HepG2 (cell line): ENCODE results near the gene COPS6. TPM values are rescaled to one million over a fixed set of nuclear protein-coding genes. Genes with fewer than 3 reads are reported as not detected.
A peak's percentile ranks its signal among the peaks of the same experiment; 100 is the strongest.

Experiments used
- AGO1 ChIP-seq: fragments of 200-400 bp; formaldehyde crosslinking; IDR thresholded peaks from 2 replicates; pipeline ENCODE4 v1.6.1; 2017; ENCODE audit warnings: mild to moderate bottlenecking, low read depth, low read length, moderate library complexity; ENCODE audit not compliant: poor library complexity, severe bottlenecking
- HNRNPLL ChIP-seq: fragments of 200-400 bp; formaldehyde crosslinking; IDR thresholded peaks from 2 replicates; pipeline ENCODE4 v1.6.1; 2017; ENCODE audit warnings: mild to moderate bottlenecking, low read depth, low read length; ENCODE audit not compliant: poor library complexity, severe bottlenecking
- MYNN ChIP-seq: sonication (generic); formaldehyde crosslinking; IDR thresholded peaks from 2 replicates; pipeline ENCODE4 v1.4.0; 2020; ENCODE audit warnings: mild to moderate bottlenecking, low read depth, missing genetic modification reagents
- NCOR1 ChIP-seq: fragments of 200-600 bp; sonication (generic); IDR thresholded peaks from 2 replicates; pipeline ENCODE4 v1.7.0; 2017; ENCODE audit warnings: antibody characterized with exemption, low read length, borderline replicate concordance
- PAF1 ChIP-seq: IDR thresholded peaks from 2 replicates; pipeline ENCODE4 v1.6.1; 2016; ENCODE audit warnings: missing genetic modification reagents, missing compliant biosample characterization
- PHB2 ChIP-seq: fragments of 450-650 bp; IDR thresholded peaks from 2 replicates; pipeline ENCODE4 v1.6.1; 2018; ENCODE audit not compliant: partially characterized antibody
- PLSCR1 ChIP-seq: sonication (generic); formaldehyde crosslinking; IDR thresholded peaks from 2 replicates; pipeline ENCODE4 v1.5.0; 2020; ENCODE audit warnings: missing genetic modification reagents, mild to moderate bottlenecking, borderline replicate concordance
- RFX5 ChIP-seq: IDR thresholded peaks from 2 replicates; pipeline ENCODE4 v1.6.1; 2011; ENCODE audit warnings: low read depth, low read length, improper control_type of control experiment
- TAF1 ChIP-seq: sonication (generic); formaldehyde crosslinking; IDR thresholded peaks from 2 replicates; pipeline ENCODE4 v1.4.0; 2020; ENCODE audit warnings: missing genetic modification reagents
- ZNF234 ChIP-seq: sonication (generic); formaldehyde crosslinking; conservative IDR thresholded peaks from 2 replicates; pipeline ENCODE4 v1.5.1; 2020; ENCODE audit warnings: mild to moderate bottlenecking, missing genetic modification reagents
- ZNF788 ChIP-seq: sonication (generic); formaldehyde crosslinking; IDR thresholded peaks from 2 replicates; pipeline ENCODE4 v1.5.0; 2020; ENCODE audit warnings: mild to moderate bottlenecking, missing genetic modification reagents, borderline replicate concordance
- polyA plus RNA-seq, 8 experiments: library from polyadenylated mRNA; depleted of rRNA in 3 of 8; stranded (reverse) in 7 of 8; unstranded in 1 of 8; fragments of >200 nt; fragmentation: Illumina TruSeq in 4 of 8; extraction: Trizol in 4 of 8; gene quantifications; 2 replicates each; pipeline versions ENCODE4 v1.2.1 to v1.2.3, GENCODE V29; 2011 to 2016; ENCODE audit warnings: low read depth in 4 of 8, missing spikeins in 1 of 8, mixed read lengths in 1 of 8; ENCODE audit not compliant: insufficient read depth in 1 of 8
- total RNA-seq, 5 experiments: library from RNA; depleted of rRNA; stranded (reverse); fragments of >200 nt; fragmentation: Illumina TruSeq; extraction: Trizol; gene quantifications; 2 replicates each; pipeline ENCODE4 v1.2.3, GENCODE V29; 2016; ENCODE audit warnings: low read depth in 1 of 5
- TF ChIP-seq, protein P1 (sequence below): sonication (generic); formaldehyde crosslinking; IDR thresholded peaks from one replicate; pipeline ENCODE4 v1.5.1; 2020; ENCODE audit warnings: mild to moderate bottlenecking, missing genetic modification reagents; ENCODE audit errors: not compliant biosample characterization
- TF ChIP-seq, protein P2 (sequence below): sonication (generic); formaldehyde crosslinking; IDR thresholded peaks from 2 replicates; pipeline ENCODE4 v1.9.0; 2021; ENCODE audit warnings: missing genetic modification reagents, borderline replicate concordance
- TF ChIP-seq, protein P3 (sequence below): sonication (generic); formaldehyde crosslinking; IDR thresholded peaks from 2 replicates; pipeline ENCODE4 v1.4.0; 2020; ENCODE audit warnings: missing genetic modification reagents, borderline replicate concordance

COPS6 gene
- total and polyA plus RNA-seq, 2 of the 13 experiments (the other 11 are each of a cell fraction or from before 2014, with no cell fraction given) = 33.4 to 117 TPM

DNA sequence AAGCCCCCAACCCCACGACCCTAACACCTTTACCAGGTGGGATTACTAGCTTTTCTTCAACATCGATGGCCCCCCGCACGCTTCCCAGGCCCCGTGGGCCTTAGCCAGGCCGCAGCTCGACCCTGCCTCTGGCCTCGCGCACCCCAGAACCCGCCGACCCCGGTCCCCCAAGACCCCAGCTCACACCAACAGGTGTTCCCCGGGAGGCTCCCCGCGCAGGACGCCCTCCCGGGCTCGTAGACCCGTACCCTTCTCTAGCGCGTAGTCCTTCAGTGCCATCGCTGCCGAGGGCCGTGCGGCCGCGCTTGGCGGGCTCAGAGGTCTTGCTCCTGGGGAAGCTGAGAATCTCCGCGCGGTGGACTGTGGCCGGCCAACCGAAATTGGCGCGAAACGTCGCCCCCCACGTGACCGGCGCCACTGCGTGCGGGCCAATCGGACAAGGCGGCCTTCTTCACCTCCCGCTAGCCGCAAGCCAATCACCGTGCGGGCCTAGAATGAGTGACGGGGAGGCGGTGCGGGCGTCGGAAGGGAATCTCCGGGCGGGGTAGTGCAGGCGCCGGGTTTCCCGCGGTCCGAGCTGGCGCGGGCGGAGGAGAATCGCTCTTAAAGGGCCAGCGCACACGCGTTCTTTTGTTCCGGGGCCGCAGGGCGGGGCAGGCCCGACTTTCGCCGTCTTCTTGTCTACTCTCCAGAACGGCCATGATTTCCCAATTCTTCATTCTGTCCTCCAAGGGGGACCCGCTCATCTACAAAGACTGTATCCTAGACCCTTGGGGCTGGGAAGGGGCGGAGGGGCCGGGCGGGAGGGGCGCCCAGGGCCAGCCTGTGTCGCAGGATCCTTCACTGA is 12.5 kb downstream of the COPS6 start, which contains the start of the genes AP4M1 and MCM7 (continued):
- TF ChIP-seq, protein P1, sequence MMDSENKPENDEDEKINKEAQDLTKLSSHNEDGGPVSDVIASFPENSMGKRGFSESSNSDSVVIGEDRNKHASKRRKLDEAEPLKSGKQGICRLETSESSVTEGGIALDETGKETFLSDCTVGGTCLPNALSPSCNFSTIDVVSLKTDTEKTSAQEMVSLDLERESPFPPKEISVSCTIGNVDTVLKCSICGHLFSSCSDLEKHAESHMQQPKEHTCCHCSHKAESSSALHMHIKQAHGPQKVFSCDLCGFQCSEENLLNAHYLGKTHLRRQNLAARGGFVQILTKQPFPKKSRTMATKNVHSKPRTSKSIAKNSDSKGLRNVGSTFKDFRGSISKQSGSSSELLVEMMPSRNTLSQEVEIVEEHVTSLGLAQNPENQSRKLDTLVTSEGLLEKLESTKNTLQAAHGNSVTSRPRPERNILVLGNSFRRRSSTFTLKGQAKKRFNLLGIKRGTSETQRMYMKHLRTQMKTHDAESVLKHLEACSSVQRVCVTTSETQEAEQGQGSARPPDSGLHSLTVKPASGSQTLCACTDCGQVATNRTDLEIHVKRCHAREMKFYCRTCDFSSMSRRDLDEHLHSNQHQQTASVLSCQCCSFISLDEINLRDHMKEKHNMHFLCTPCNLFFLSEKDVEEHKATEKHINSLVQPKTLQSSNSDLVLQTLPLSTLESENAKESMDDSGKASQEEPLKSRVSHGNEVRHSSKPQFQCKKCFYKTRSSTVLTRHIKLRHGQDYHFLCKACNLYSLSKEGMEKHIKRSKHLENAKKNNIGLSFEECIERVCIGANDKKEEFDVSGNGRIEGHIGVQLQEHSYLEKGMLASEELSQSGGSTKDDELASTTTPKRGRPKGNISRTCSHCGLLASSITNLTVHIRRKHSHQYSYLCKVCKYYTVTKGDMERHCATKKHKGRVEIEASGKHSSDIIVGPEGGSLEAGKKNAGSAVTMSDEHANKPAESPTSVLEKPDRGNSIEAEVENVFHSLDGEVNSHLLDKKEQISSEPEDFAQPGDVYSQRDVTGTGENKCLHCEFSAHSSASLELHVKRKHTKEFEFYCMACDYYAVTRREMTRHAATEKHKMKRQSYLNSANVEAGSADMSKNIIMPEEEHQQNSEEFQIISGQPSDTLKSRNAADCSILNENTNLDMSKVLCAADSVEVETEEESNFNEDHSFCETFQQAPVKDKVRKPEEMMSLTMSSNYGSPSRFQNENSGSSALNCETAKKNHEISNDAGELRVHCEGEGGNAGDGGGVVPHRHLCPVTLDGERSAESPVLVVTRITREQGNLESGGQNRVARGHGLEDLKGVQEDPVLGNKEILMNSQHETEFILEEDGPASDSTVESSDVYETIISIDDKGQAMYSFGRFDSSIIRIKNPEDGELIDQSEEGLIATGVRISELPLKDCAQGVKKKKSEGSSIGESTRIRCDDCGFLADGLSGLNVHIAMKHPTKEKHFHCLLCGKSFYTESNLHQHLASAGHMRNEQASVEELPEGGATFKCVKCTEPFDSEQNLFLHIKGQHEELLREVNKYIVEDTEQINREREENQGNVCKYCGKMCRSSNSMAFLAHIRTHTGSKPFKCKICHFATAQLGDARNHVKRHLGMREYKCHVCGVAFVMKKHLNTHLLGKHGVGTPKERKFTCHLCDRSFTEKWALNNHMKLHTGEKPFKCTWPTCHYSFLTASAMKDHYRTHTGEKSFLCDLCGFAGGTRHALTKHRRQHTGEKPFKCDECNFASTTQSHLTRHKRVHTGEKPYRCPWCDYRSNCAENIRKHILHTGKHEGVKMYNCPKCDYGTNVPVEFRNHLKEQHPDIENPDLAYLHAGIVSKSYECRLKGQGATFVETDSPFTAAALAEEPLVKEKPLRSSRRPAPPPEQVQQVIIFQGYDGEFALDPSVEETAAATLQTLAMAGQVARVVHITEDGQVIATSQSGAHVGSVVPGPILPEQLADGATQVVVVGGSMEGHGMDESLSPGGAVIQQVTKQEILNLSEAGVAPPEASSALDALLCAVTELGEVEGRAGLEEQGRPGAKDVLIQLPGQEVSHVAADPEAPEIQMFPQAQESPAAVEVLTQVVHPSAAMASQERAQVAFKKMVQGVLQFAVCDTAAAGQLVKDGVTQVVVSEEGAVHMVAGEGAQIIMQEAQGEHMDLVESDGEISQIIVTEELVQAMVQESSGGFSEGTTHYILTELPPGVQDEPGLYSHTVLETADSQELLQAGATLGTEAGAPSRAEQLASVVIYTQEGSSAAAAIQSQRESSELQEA = peak; percentile 42
- TF ChIP-seq ZNF788 (CRISPR knock-in tag) = peak; percentile 70; the same call in 1 of the 2 replicates
- no peak for TF ChIP-seq PLSCR1 (CRISPR knock-in tag)
- TF ChIP-seq, protein P2, sequence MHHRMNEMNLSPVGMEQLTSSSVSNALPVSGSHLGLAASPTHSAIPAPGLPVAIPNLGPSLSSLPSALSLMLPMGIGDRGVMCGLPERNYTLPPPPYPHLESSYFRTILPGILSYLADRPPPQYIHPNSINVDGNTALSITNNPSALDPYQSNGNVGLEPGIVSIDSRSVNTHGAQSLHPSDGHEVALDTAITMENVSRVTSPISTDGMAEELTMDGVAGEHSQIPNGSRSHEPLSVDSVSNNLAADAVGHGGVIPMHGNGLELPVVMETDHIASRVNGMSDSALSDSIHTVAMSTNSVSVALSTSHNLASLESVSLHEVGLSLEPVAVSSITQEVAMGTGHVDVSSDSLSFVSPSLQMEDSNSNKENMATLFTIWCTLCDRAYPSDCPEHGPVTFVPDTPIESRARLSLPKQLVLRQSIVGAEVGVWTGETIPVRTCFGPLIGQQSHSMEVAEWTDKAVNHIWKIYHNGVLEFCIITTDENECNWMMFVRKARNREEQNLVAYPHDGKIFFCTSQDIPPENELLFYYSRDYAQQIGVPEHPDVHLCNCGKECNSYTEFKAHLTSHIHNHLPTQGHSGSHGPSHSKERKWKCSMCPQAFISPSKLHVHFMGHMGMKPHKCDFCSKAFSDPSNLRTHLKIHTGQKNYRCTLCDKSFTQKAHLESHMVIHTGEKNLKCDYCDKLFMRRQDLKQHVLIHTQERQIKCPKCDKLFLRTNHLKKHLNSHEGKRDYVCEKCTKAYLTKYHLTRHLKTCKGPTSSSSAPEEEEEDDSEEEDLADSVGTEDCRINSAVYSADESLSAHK (CRISPR knock-in tag) = no peak
- no peak for TF ChIP-seq PHB2
- TF ChIP-seq TAF1 = peak; percentile 60
- no peak for TF ChIP-seq NCOR1
- TF ChIP-seq HNRNPLL = peak; percentile 67
- TF ChIP-seq AGO1 = peak; percentile 26
- TF ChIP-seq RFX5 = no peak
- no peak for TF ChIP-seq MYNN (CRISPR knock-in tag)
- no peak for TF ChIP-seq ZNF234
- TF ChIP-seq PAF1 (CRISPR knock-in tag) = no peak
- TF ChIP-seq, protein P3, sequence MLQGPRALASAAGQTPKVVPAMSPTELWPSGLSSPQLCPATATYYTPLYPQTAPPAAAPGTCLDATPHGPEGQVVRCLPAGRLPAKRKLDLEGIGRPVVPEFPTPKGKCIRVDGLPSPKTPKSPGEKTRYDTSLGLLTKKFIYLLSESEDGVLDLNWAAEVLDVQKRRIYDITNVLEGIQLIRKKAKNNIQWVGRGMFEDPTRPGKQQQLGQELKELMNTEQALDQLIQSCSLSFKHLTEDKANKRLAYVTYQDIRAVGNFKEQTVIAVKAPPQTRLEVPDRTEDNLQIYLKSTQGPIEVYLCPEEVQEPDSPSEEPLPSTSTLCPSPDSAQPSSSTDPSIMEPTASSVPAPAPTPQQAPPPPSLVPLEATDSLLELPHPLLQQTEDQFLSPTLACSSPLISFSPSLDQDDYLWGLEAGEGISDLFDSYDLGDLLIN (CRISPR knock-in tag) = peak; percentile 82; the same call in 1 of the 2 replicates
